CMK (cell line): ENCODE data around the gene DENND1B.
"Not testable (repeated sequence)": the region's sequence is repeated elsewhere in the genome, so short reads cannot be mapped to it uniquely, and the experiment has no call there.

ENCODE experiments used
- DNase-seq: peaks from one replicate; pipeline ENCODE4 v3.0.0-alpha.2; 2010; ENCODE audit warnings: low read depth

Gene DENND1B

GRCh38 chr1:197622371-197622770 lies 152.9 kb downstream of the DENND1B start:
- no peak for DNase-seq

GRCh38 chr1:197621761-197622160 lies 153.5 kb downstream of the DENND1B start:
- DNase-seq, result no peak

- DNase-seq, result no peak
Measured at GRCh38 chr1:197620714-197621163, 154.5 kb downstream of the DENND1B start.

GRCh38 chr1:197619008-197619640 lies 156.2 kb downstream of the DENND1B start:
- no peak for DNase-seq

DNA sequence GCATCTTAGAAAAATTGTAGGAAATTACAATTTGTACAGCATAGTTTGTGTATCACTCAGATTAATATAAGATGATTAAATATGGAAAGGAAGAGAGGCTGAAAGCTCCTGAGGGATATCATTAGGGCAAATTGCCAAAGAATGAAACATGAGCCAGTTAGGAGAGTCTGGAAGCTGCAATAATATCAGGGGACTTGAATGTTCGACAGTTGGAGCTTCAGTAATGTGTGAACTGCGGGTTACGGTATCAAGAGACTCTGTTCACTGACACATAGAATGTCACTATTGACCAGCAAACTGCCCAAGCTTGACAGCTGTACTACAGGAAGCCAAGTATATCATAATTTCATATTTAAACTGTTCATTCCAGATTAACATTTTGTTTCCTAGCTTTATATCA lies 157.2 kb downstream of the DENND1B start:
- DNase-seq, result no peak

- DNase-seq, result no peak
Measured at GRCh38 chr1:197615693-197616011, 159.6 kb downstream of the DENND1B start.

GRCh38 chr1:197614916-197615692 lies 160.2 kb downstream of the DENND1B start:
- DNase-seq, result no peak

GRCh38 chr1:197606168-197606845 lies 169.0 kb downstream of the DENND1B start:
- DNase-seq, result no peak

GRCh38 chr1:197604302-197604701 lies 171.0 kb downstream of the DENND1B start:
- DNase-seq, result no peak

GRCh38 chr1:197600751-197601150 lies 174.5 kb downstream of the DENND1B start:
- DNase-seq, result no peak

DNA sequence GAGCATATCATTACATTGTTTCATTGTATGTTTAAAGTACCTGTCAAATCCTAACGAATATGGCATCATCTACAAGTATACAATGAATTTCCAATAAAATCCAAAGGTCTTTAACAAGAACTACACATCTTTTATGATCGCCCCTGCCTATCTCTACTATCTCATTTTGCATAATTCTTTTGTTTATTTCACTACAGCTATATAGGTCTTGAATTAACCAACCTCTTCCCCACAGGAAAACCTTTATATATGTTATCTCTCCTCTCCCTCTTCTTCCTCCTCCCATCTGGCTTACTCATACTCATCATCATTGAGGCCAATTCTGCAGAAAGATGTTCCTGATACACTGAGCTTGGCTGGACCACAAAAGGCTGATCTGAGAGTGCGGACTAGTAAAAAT lies 175.5 kb downstream of the DENND1B start:
- DNase-seq, result no peak

DNA sequence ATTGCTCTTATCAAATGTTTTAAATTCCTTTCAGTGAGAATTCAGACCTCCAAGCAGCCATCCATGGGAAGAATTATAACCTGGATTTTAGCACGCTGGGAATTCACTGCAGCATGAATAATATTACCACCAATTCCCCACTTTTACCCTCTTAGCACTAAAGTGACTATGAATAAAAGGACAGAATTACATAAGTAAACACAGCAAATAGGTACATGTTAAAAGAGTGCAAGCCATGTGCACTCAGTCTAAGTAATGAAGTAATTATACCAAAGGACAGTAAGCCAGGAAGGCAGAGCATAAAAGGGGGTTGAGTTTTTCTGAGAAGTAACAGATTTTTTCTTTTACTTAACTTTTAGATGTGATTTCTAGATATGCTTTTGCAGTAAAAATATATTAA lies 176.3 kb downstream of the DENND1B start:
- DNase-seq, result no peak

- no peak for DNase-seq
Measured at GRCh38 chr1:197595304-197595904, 179.9 kb downstream of the DENND1B start.

- DNase-seq, result no peak
Measured at GRCh38 chr1:197590687-197591086, 184.6 kb downstream of the DENND1B start.

DNA sequence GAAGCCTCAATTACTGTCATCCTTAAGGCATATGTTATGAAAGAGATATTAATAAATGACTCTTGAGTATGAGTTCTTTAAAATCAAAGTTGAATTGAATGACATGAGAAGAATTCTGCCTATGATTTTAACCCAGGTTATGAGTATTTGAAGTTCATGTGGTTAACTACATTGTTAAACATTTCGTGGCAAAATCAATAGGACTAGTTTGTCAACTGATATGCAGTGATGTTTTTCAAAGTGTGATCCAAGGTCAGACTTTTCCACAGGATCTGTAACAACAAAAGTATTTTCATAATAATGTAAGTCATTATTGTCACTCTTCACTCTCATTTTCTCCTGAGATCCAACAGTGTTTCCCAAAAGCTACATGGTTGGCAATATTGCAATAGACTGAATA lies 189.5 kb downstream of the DENND1B start:
- DNase-seq, result no peak

DNA sequence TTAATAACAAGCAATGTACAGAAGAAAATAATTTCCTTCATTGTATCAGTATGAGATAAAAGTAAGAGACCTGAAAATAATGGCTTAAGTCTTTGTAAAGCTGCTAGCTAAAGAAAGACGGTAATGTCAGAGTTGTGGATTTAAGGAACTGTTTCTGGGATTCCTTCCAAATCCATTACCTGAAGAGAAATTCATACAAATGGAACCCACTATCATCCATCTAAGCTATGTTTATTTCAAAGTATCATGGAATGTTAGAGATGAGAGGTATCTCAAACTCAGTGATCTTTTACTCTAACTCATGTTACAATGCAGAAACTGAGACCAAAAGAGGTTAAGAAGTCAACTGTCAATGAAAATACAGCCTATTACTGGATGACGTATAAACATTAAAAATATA lies 197.7 kb downstream of the DENND1B start:
- no peak for DNase-seq

DNA sequence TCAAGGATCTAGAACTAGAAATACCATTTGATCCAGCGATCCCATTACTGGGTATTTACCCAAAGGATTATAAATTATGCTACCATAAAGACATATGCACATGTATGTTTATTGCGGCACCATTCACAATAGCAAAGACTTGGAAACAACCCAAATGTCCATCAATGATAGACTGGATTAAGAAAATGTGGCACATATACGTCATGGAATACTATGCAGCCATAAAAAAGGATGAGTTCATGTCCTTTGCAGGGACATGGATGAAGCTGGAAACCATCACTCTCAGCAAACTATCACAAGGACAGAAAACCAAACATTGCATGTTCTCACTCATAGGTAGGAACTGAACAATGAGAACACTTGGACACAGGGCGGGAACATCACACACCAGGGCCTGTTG lies 199.7 kb downstream of the DENND1B start:
- DNase-seq, result not testable (repeated sequence)

DNA sequence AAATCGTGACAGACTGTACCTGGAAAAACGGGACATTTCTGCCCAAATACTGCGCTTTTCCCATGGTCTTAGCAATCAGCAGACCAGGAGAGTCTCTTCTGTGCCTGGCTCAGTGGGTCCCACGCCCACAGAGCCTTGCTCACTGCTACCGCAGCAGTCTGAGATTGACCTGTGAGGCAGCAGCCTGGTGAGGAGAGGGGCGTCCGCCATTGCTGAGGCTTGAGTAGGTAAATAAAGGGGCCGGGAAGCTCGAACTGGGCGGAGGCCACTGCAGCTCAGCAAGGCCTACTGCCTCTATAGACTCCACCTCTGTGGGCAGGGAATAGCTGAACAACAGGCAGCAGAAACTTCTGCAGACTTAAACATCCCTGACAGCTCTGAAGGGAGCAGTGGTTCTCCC lies 203.1 kb downstream of the DENND1B start:
- no peak for DNase-seq

GRCh38 chr1:197567442-197567841 lies 207.8 kb downstream of the DENND1B start:
- no peak for DNase-seq

DNA sequence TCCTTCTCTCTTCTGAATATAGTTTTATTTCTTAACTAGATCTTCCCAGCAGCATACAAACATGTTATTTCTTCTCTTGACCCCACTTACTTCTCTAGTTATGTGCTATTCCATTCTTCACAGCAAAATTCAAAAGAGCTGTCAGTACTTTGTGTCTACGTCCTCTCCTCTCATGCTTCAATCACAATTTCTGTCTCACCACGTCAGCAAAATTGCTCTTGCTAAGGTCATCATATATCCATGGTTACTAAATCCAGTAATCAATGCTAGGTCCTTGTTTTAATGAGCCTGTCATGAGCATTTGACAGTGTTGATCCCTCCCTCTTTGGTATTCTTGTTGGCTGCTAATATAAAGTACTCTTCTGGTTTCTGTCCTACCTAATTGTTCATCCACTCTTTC lies 214.2 kb downstream of the DENND1B start:
- no peak for DNase-seq

GRCh38 chr1:197559655-197560054 lies 215.6 kb downstream of the DENND1B start:
- no peak for DNase-seq

- DNase-seq, result no peak
Measured at GRCh38 chr1:197559244-197559643, 216.0 kb downstream of the DENND1B start.

GRCh38 chr1:197557302-197557701 lies 218.0 kb downstream of the DENND1B start:
- no peak for DNase-seq
